C4-2B (cell line): Measurements from ENCODE around the gene GPR150.

Experiments
- H3K27ac ChIP-seq: fragments of 450-650 bp; 2 replicates; pipeline ENCODE4 v1.5.1; 2017
- ZFX ChIP-seq: fragments of 450-650 bp; IDR thresholded peaks from 2 replicates; pipeline ENCODE4 v1.6.1; 2017
- TF ChIP-seq, protein P1 (sequence below): fragments of 450-650 bp; conservative IDR thresholded peaks from 2 replicates; pipeline ENCODE4 v1.5.1; 2017; ENCODE audit warnings: mild to moderate bottlenecking

Gene GPR150

DNA sequence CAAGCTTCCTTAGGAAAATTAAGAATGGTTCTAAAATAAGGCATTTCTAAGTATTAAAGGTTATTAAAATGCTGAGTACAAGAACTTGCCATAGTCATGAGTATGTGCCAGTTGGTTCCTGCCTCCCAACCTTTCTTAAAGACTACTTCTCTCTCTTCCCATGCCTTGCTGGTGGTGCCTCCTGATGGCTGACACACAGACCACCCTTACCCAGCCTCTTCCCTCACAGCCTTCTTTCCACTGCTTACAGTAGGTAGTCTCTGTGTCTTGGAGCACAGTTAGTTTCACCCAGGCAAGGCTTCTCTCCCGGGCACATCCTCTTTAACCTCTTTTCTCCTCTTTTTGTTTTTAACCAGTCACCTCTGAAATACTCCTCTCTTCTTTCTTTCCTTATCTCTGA lies 20.6 kb upstream of the GPR150 start:
- TF ChIP-seq ZFX = no peak
- TF ChIP-seq, protein P1, sequence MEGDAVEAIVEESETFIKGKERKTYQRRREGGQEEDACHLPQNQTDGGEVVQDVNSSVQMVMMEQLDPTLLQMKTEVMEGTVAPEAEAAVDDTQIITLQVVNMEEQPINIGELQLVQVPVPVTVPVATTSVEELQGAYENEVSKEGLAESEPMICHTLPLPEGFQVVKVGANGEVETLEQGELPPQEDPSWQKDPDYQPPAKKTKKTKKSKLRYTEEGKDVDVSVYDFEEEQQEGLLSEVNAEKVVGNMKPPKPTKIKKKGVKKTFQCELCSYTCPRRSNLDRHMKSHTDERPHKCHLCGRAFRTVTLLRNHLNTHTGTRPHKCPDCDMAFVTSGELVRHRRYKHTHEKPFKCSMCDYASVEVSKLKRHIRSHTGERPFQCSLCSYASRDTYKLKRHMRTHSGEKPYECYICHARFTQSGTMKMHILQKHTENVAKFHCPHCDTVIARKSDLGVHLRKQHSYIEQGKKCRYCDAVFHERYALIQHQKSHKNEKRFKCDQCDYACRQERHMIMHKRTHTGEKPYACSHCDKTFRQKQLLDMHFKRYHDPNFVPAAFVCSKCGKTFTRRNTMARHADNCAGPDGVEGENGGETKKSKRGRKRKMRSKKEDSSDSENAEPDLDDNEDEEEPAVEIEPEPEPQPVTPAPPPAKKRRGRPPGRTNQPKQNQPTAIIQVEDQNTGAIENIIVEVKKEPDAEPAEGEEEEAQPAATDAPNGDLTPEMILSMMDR = no peak

DNA sequence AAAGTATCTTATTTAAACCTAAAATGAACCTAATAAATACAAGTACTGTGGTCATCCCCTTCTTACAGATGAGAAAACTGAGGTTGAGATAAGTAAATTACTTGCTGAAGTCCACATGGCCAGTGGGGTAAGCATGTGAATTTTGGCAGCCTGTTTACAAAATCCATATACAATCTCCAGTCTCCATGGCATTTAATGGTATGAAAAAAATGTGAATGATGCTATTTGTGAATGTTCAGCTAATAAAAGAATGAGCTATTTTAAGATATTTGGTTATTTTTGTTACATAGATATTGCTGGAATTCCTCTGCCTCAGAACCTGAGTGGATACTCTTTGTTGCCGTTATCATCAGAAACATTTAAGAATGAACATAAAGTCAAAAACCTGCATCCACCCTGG lies 19.3 kb upstream of the GPR150 start:
- TF ChIP-seq, protein P1 = no peak
- TF ChIP-seq ZFX = no peak
- H3K27ac ChIP-seq = no peak overlapping the region

More for the DNA sequence above, 20.6 kb upstream of the GPR150 start:
- no peak overlapping the region for H3K27ac ChIP-seq

DNA sequence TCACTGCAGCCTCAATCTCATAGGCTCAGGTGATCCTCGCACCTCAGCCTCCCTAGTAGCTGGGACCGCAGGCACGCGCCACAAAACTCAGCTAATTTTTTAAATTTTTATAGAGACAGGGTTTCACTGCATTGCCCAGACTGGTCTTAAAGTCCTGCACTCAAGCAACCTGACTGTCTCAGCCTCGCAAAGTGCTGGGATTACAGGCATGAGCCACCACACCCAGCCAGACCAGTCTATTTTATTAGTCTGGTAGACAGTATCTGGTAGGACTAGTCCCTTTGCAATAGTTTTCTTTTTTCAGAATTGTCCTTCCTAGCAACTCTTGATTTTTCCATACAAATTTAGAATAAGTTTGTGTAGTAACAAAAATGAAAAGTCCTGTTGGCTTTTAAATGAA lies 14.1 kb upstream of the GPR150 start:
- no peak overlapping the region for H3K27ac ChIP-seq
- TF ChIP-seq ZFX = no peak
- TF ChIP-seq, protein P1 = no peak

DNA sequence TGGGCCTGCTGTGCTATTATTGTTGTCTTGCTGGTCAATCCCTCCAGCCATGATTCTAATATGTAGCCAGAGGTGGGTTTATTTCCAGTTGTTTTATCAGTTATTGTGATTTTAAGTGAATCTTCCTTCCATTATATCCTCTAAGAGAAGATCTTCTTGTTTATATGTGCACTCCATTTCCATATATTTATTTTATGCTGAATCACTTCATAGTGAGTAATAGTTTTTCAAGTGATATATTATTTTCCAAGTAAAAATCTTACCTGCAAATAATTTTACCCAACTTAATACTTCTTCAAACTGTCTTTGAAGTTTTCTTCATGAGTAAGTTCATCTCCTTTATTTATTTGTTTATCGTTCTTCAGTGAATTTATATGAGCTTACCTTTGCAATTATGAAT lies 13.5 kb upstream of the GPR150 start:
- no peak overlapping the region for H3K27ac ChIP-seq
- TF ChIP-seq, protein P1 = no peak
- TF ChIP-seq ZFX = no peak

DNA sequence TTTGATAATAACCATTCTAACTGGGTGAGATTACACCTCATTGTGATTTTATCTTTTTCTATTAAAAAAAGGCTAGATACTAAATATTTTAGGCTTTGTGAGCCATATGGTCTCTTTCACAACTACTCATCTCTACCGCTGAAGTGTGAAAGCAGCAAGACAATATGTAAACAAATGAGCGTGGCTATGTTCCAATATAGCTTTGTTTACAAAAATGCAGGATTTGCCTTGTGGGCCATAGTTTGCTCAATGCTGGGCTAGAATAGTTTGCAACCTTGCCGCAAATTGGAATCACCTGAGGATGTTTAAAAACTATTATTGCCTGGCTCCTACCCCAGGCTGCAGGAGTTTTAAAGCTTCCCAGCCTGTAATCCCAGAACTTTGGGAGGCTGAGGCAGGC lies 10.2 kb upstream of the GPR150 start:
- H3K27ac ChIP-seq = no peak overlapping the region
- no peak for TF ChIP-seq ZFX
- TF ChIP-seq, protein P1 = no peak

DNA sequence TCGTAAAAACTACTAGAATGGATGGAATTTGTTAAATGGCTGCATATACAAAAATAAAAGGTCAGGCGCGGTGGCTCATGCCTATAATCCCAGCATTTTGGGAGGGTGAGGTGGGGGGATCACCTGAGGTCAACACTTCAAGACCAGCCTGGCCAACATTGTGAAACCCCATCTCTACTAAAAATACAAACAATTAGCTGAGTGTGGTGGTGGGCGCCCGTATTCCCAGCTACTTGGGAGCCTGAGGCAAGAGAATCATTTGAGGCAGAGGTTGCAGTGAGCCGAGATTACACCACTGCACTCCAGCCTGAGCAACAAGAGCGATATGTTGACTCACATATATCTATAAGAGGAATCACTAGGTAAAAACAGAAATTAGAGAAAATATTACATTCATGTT lies 9.3 kb upstream of the GPR150 start:
- no peak overlapping the region for H3K27ac ChIP-seq
- TF ChIP-seq, protein P1 = no peak
- no peak for TF ChIP-seq ZFX

DNA sequence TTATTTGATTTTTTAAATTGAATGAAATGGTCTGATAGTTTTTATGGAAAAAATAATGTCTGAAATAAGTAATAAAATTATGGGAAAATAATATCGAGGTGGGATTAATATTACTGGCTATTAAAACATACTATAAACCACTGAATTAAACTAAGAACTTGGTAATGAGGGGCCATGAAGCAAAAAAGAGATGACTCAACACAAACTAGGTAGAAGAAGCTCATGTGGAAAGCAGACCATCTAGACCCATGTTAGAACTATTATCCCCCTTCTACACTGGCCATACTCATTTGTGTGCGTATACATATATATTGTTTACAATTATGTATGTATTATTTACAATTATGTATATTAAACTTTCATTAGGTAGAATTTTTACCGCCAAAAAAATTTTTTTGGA lies 8.5 kb upstream of the GPR150 start:
- TF ChIP-seq, protein P1 = no peak
- TF ChIP-seq ZFX = no peak
- no peak overlapping the region for H3K27ac ChIP-seq
